ENCODE measurements around the gene MED20. TPM values are rescaled to one million over a fixed set of nuclear protein-coding genes. Genes with fewer than 3 reads are reported as not detected.

The MED20 gene
- total RNA-seq, 1 donor from 2014 or later = 24.1 TPM

DNA sequence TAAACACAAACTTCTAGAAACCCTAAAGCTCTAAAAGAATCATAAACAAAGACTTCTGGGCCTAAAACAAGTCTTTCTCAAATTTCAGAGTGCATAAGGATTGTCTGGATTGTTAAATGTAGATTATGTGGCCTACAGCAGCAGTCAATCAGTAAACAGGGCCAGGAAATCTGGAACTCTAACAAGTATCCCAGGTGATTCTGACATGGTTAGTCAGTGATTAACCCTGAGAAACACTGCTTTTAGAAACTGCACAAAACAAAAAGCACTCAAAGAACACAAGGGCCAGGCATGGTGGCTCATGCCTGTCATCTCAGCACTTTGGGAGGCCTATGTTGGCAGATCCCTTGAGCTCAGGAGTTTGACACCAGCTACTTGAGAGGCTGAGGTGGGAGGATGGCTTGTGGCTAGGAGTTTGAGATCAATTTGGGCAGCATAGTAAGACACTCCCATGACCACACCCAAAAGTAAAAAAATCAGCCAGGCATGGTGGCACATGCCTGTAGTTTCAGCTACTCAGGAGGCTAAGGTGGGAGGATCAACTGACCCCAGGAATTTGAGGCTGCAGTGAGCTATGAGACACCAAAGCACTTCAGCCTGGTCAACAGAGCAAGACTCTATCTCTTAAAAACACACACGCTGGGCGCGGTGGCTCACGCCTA lies 5.9 kb downstream of the MED20 start:
- Mint-ChIP-seq H3K27me3 (ENCODE audit: low read depth) (no peaks in the 10 kb centered on the region), H3K4me3 (no peak overlapping the region), H3K36me3 (peaks cover 11% of the 10 kb centered on the region), H3K4me1 (peaks cover 7% of the 10 kb centered on the region), H3K27ac (no peak overlapping the region), H3K9me3 (no peaks in the 10 kb centered on the region)
- no peak for DNase-seq (ENCODE audit: low spot score in 2 of 2, unreplicated experiment in 2 of 2)
- TF ChIP-seq, protein P1, sequence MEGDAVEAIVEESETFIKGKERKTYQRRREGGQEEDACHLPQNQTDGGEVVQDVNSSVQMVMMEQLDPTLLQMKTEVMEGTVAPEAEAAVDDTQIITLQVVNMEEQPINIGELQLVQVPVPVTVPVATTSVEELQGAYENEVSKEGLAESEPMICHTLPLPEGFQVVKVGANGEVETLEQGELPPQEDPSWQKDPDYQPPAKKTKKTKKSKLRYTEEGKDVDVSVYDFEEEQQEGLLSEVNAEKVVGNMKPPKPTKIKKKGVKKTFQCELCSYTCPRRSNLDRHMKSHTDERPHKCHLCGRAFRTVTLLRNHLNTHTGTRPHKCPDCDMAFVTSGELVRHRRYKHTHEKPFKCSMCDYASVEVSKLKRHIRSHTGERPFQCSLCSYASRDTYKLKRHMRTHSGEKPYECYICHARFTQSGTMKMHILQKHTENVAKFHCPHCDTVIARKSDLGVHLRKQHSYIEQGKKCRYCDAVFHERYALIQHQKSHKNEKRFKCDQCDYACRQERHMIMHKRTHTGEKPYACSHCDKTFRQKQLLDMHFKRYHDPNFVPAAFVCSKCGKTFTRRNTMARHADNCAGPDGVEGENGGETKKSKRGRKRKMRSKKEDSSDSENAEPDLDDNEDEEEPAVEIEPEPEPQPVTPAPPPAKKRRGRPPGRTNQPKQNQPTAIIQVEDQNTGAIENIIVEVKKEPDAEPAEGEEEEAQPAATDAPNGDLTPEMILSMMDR (IDR thresholded peaks at IDR 0.05; ENCODE audit: unreplicated experiment) = no peak

DNA sequence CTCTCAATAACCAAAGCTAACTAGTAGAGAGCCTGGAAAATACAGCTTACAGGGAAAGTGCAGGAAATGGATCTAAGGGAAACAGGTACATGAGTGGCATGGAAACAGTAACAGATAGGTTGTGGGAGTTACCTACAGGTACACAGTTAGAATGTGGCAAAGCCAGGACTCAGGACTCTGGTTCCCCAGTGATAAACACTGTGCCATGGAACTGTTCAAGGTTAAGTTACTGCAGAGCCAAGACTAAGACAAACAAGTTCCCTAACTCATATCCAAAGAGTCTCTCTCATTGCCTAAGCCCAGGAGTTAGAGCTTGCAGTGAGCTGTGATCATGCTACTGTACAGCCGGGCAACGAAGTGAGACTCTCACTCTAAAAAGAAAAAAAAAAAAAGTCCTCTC lies 6.6 kb downstream of the MED20 start:
- TF ChIP-seq, protein P1 (IDR thresholded peaks at IDR 0.05; ENCODE audit: unreplicated experiment) = no peak
- Mint-ChIP-seq H3K4me3 (no peak overlapping the region), H3K27ac (no peak overlapping the region), H3K4me1 (peaks cover under 1% of the 10 kb centered on the region), H3K36me3 (peaks cover 11% of the 10 kb centered on the region), H3K27me3 (ENCODE audit: low read depth) (no peaks in the 10 kb centered on the region), H3K9me3 (no peaks in the 10 kb centered on the region)
- no peak for DNase-seq (ENCODE audit: low spot score in 2 of 2, unreplicated experiment in 2 of 2)

DNA sequence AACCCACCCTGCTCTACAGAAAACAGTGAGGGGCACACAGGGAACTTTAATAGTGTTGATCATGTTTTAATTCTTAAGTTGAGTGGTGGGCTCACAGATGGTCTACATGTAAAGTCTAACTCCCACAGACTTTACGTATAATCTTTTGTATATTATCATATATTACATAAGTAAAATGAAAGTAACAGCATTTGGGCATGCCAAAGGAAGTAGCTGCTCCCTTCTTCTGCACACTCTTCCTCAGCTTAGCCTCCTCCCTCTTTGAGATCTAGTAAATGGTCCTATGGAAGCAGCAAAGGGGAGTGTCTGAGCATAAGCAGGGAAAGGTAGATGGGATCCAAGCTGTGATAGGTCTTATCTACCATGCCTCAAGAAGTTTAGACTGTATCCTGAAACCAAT lies 11.2 kb downstream of the MED20 start:
- DNase-seq (ENCODE audit: low spot score in 2 of 2, unreplicated experiment in 2 of 2) = no peak
- H3K27me3 Mint-ChIP-seq (ENCODE audit: low read depth) = no peaks in the 10 kb centered on the region
- H3K4me3 Mint-ChIP-seq = no peak overlapping the region
- H3K27ac Mint-ChIP-seq = no peak overlapping the region
- H3K4me1 Mint-ChIP-seq = no peaks in the 10 kb centered on the region
- H3K9me3 Mint-ChIP-seq = no peaks in the 10 kb centered on the region
- TF ChIP-seq, protein P1 (IDR thresholded peaks at IDR 0.05; ENCODE audit: unreplicated experiment) = no peak
- H3K36me3 Mint-ChIP-seq = peaks cover 25% of the 10 kb centered on the region

DNA sequence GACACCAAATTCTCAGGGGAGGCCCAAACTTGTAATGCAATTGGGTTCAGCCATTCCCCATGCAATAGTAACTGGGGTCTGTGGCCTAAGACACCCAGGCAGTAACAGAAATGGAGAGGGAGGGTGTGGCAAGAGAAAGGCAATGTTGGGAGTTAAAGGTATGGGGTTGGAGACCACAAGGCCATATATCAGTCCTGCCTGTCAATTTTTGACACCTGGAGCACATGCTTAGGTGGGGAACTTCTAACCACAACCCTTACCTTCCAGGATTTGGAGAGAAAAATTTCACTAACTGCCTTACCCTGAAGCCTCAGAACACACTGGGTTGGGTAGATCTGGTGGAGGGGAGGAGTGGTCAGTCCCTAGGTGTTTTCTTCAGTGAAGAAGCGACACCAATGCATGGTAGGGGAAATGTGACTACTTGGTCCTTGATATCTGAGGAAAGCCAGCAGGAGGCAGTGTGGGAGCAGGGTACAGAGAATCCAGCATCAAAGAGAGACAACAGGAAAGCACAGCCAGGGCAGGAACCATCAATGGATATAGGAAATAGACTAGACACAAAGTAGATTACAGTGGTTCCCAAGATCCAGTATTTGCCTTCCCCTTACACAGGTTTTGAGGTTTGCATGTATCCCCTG lies 18.9 kb downstream of the MED20 start:
- TF ChIP-seq, protein P1 (IDR thresholded peaks at IDR 0.05; ENCODE audit: unreplicated experiment) = no peak
- Mint-ChIP-seq H3K36me3 (peaks cover 18% of the 10 kb centered on the region), H3K27ac (no peak overlapping the region), H3K4me1 (no peaks in the 10 kb centered on the region), H3K4me3 (no peak overlapping the region), H3K9me3 (no peaks in the 10 kb centered on the region), H3K27me3 (ENCODE audit: low read depth) (no peaks in the 10 kb centered on the region)
- no peak for DNase-seq (ENCODE audit: low spot score in 2 of 2, unreplicated experiment in 2 of 2)

DNA sequence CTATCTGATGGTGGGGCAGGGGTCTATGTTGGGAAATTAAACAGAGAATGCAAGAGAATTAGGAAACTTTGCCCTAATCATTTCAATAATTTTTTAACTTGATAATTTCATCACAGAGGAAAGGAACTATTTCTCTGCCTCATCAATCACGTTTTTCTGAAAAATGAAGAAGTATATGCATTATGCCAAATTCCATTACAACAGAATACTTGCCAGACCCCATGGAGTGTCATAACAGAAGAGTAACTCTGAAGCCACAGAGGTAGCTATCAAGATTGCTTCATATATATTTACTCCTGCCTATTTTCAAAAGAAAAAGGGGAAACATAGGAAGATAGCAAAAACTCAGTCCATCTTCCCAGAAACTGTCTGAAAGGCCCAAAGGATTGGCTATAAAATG lies 20.1 kb downstream of the MED20 start:
- Mint-ChIP-seq H3K27me3 (ENCODE audit: low read depth) (no peaks in the 10 kb centered on the region), H3K4me1 (peaks cover 5% of the 10 kb centered on the region), H3K36me3 (peaks cover 14% of the 10 kb centered on the region), H3K27ac (no peak overlapping the region), H3K4me3 (no peak overlapping the region), H3K9me3 (no peaks in the 10 kb centered on the region)
- TF ChIP-seq, protein P1 (IDR thresholded peaks at IDR 0.05; ENCODE audit: unreplicated experiment) = no peak
- no peak for DNase-seq (ENCODE audit: low spot score in 2 of 2, unreplicated experiment in 2 of 2)

Data from mesothelial cell of epicardium (in vitro differentiated cells).